AG04450 (cell line): Measurements from ENCODE around the gene MB21D2. TPM values are rescaled to one million over a fixed set of nuclear protein-coding genes. Genes with fewer than 3 reads are reported as not detected.

ENCODE experiments used
- CTCF ChIA-PET: fragments of 300-600, 350-600 bp; formaldehyde crosslinking; extraction: SDS; loops from one replicate; lab custom pipeline; 2022; ENCODE audit warnings: antibody characterized with exemption, inconsistent platforms; lab: Charles Lee
- POLR2A ChIA-PET: fragments of 350-600 bp; formaldehyde crosslinking; extraction: SDS; loops from one replicate; lab custom pipeline; 2021; ENCODE audit warnings: antibody characterized with exemption, inconsistent platforms; lab: Yijun Ruan, JAX
- DNase-seq: peaks from one replicate; pipeline ENCODE4 v3.0.0-alpha.2; 2011; ENCODE audit warnings: low read depth, low spot score
- H3K27ac ChIP-seq: one replicate; pipeline ENCODE4 v1.5.1; 2012; ENCODE audit warnings: low read depth, low read length, control low read depth
- H3K27me3 ChIP-seq: one replicate; pipeline ENCODE4 v1.6.0; 2012; ENCODE audit warnings: low read length; ENCODE audit not compliant: control insufficient read depth, insufficient read depth
- H3K4me3 ChIP-seq: 2 replicates; pipeline ENCODE4 v1.5.1; 2011; ENCODE audit warnings: mild to moderate bottlenecking, low read depth, low read length, control low read depth
- H3K9me3 ChIP-seq: 2 replicates; pipeline ENCODE4 v1.5.1; 2012; ENCODE audit warnings: low read length; ENCODE audit not compliant: control insufficient read depth, insufficient read depth
- polyA plus RNA-seq: library from polyadenylated mRNA; depleted of rRNA; stranded (reverse); fragments of >200 nt; gene quantifications from 2 replicates; pipeline ENCODE4 v1.2.3, GENCODE V29; 2011
- TF ChIP-seq, protein P1 (sequence below): IDR thresholded peaks from 2 replicates; pipeline ENCODE4 v1.5.1; 2011; ENCODE audit warnings: low read depth, low read length, control low read depth, inconsistent platforms

Gene MB21D2
- polyA plus RNA-seq, 1 experiment, result 14.6 TPM

DNA sequence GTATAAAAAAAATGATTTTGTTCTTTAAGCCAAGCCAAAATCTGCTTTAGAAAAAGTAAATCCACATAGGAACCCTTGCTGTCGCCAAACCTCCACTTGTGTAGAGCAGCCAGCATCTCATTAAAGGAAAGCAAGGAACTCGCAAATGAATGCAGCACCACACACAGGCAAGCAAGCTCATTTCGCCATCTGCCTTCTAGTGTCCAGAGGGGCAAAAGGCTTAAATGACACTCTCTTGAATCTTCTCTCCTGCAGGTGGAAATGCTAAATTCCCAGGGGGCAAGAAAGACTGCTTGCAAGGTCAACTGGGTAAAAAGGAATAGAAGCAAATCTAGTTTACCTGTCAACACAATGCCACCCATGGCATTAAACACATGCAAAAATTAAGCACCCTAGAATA, 2.4 kb downstream of the MB21D2 start:
- Histone ChIP-seq H3K4me3 (peak overlapping the region; percentile 91), H3K27me3 (no peaks in the 10 kb centered on the region), H3K9me3 (no peaks in the 10 kb centered on the region; the same call in 1 of the 2 replicates), H3K27ac (no peak overlapping the region)
- ChIA-PET POLR2A (interaction anchor here (0.6 kb wide), 2 partner anchors 36 to 1083 kb away, joined by 3 to 6 read pairs; no protein-coding TSS in a partner anchor), CTCF (interaction anchor here (0.7 to 4.4 kb wide), 9 partner anchors 9 to 126 kb away, joined by 3 to 21 read pairs (median 4); no protein-coding TSS in a partner anchor)
- TF ChIP-seq, protein P1, sequence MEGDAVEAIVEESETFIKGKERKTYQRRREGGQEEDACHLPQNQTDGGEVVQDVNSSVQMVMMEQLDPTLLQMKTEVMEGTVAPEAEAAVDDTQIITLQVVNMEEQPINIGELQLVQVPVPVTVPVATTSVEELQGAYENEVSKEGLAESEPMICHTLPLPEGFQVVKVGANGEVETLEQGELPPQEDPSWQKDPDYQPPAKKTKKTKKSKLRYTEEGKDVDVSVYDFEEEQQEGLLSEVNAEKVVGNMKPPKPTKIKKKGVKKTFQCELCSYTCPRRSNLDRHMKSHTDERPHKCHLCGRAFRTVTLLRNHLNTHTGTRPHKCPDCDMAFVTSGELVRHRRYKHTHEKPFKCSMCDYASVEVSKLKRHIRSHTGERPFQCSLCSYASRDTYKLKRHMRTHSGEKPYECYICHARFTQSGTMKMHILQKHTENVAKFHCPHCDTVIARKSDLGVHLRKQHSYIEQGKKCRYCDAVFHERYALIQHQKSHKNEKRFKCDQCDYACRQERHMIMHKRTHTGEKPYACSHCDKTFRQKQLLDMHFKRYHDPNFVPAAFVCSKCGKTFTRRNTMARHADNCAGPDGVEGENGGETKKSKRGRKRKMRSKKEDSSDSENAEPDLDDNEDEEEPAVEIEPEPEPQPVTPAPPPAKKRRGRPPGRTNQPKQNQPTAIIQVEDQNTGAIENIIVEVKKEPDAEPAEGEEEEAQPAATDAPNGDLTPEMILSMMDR, result peak; percentile 49
- no peak for DNase-seq

DNA sequence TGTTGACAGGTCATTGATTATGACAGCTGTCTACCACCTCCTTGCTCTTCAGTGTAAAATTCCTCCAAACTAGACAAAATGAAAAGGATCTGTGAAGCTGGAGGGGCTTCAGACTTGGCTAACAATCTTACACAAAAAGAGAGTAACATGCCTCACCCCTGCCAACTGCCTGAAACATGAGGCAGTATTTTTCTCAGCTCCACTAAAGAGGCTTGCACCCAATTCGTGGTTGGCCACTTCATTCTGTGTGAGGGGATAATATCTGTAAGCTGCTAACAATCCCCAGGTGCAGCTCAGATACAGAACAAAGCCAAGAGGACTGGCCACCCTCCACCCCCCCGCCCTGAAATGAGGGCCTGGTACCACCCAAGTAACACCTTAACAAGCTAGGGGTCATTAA, 2.8 kb downstream of the MB21D2 start:
- no peak for DNase-seq
- Histone ChIP-seq H3K9me3 (no peaks in the 10 kb centered on the region; the same call in 1 of the 2 replicates), H3K27me3 (no peaks in the 10 kb centered on the region), H3K27ac (no peak overlapping the region), H3K4me3 (peak overlapping the region; percentile 4; the same call in 1 of the 2 replicates)
- TF ChIP-seq, protein P1, result no peak
- CTCF ChIA-PET, result interaction anchor here (0.9 to 4.4 kb wide), 6 partner anchors 9 to 127 kb away, joined by 3 to 21 read pairs (median 7); no protein-coding TSS in a partner anchor
- POLR2A ChIA-PET, result interaction anchor here (0.6 kb wide), 2 partner anchors 35 to 1083 kb away, joined by 3 to 6 read pairs; no protein-coding TSS in a partner anchor

DNA sequence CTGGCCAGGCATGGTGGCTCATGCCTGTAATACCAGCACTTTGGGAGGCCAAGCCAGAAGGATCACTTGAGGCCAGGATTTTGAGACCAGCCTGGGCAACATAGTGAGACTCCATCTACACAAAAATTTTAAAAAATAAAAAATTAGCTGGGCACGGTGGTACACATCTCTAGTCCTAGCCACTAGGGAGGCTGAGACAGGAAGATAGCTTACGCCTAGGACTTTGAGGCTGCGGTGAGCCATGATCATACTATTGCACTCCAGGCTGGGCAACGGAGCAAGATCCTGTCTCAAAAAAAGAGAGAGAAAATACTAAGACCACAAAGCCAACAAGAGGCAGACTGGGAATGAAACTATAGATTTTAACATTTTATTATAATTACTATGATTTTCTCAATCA, 4.1 kb downstream of the MB21D2 start:
- Histone ChIP-seq H3K9me3 (no peaks in the 10 kb centered on the region; the same call in 1 of the 2 replicates), H3K27me3 (no peaks in the 10 kb centered on the region), H3K27ac (no peak overlapping the region), H3K4me3 (no peak overlapping the region)
- ChIA-PET CTCF (interaction anchor here (0.6 to 4.1 kb wide), 3 partner anchors 88 to 128 kb away, joined by 3 to 20 read pairs (median 4); no protein-coding TSS in a partner anchor), POLR2A (interaction anchor here (0.6 kb wide), 1 partner anchor 14 kb away, joined by 6 read pairs; no protein-coding TSS in a partner anchor)
- DNase-seq, result no peak
- TF ChIP-seq, protein P1, result no peak

DNA sequence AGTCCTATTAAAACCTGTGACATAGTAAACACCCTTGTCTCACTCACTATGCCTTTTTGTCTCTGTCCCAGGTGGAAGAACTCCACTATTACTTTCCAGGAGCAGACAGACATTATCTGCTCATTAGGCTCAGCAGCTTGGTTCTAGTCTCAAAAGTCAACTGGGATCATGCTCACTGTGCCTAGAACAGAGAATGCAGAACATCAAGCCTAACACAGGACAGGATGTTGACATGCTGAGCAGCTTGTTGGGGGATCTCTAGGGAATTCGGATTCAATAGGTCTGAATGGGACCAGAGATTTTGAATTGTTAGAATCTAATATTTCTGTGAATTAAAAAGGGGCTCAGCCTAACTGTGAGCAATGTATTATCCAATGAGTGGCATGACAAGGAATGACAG, 6.4 kb downstream of the MB21D2 start:
- H3K27ac ChIP-seq, result no peak overlapping the region
- TF ChIP-seq, protein P1, result no peak
- no peak for DNase-seq
- no peaks in the 10 kb centered on the region for H3K27me3 ChIP-seq
- ChIA-PET CTCF (interaction anchor here (1.7 kb wide), 1 partner anchor 94 kb away, joined by 3 read pairs; no protein-coding TSS in a partner anchor), POLR2A (no interaction called here)
- no peaks in the 10 kb centered on the region for H3K9me3 ChIP-seq
- no peak overlapping the region for H3K4me3 ChIP-seq

DNA sequence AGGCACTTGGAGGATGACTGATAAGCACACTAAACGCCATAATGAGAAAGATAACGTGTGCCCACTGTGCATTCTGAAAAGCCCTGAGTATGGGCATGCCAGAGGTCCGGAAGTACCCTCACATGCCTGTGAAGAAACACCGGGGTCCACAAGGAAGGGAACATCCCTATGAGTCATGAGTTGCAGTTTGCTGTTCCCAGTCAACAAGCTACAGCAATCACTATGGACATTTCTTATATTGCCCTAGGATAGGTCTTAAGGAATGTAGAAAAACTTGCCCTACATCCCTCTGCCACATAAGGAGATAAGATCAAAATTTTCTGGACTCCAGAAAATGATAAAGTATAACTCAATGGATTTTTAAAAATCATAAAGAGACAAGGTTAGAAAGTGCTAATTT, 9.9 kb downstream of the MB21D2 start:
- no peak overlapping the region for H3K27ac ChIP-seq
- ChIA-PET CTCF (no interaction called here), POLR2A (no interaction called here)
- no peak overlapping the region for H3K4me3 ChIP-seq
- TF ChIP-seq, protein P1, result no peak
- no peak for DNase-seq
- H3K27me3 ChIP-seq, result no peaks in the 10 kb centered on the region
- peaks cover 14% of the 10 kb centered on the region for H3K9me3 ChIP-seq
